ENCODE measurements around the gene GABARAP.

Gene GABARAP

GRCh38 chr17:7225711-7226331, 16.4 kb downstream of the GABARAP start:
- no peak for TF ChIP-seq CREB1 (IDR thresholded peaks at IDR 0.05; ENCODE audit: low read depth)
- no peak for TF ChIP-seq CEBPB (IDR thresholded peaks at IDR 0.05)
- TF ChIP-seq REST (IDR thresholded peaks at IDR 0.05; ENCODE audit: low read depth) = no peak
- TF ChIP-seq ZBTB7A (IDR thresholded peaks at IDR 0.05; ENCODE audit: low read depth) = no peak
- no peak for TF ChIP-seq YY1 (IDR thresholded peaks at IDR 0.05; ENCODE audit: low read depth)
- TF ChIP-seq USF1 (IDR thresholded peaks at IDR 0.05) = no peak
- TF ChIP-seq TCF12 (IDR thresholded peaks at IDR 0.05; ENCODE audit: low read depth) = no peak
- no peak for TF ChIP-seq RAD21 (IDR thresholded peaks at IDR 0.05; ENCODE audit: low read depth)
- no peak for TF ChIP-seq TAF1 (IDR thresholded peaks at IDR 0.05; ENCODE audit: low read depth)
- no peak for TF ChIP-seq NFIC (IDR thresholded peaks at IDR 0.05)
- TF ChIP-seq EP300 (IDR thresholded peaks at IDR 0.05; ENCODE audit: borderline replicate concordance) = no peak
- no peak for TF ChIP-seq MAX (IDR thresholded peaks at IDR 0.05)
- no peak for TF ChIP-seq TEAD4 (IDR thresholded peaks at IDR 0.05)
- TF ChIP-seq EGR1 (IDR thresholded peaks at IDR 0.05) = no peak
- no peak for TF ChIP-seq FOXM1 (IDR thresholded peaks at IDR 0.05; ENCODE audit: borderline replicate concordance, low read depth)

GRCh38 chr17:7224661-7225111, 17.6 kb downstream of the GABARAP start:
- no peak for TF ChIP-seq TCF12 (IDR thresholded peaks at IDR 0.05; ENCODE audit: low read depth)
- no peak for TF ChIP-seq FOXM1 (IDR thresholded peaks at IDR 0.05; ENCODE audit: borderline replicate concordance, low read depth)
- TF ChIP-seq NFIC (IDR thresholded peaks at IDR 0.05) = no peak
- no peak for TF ChIP-seq EGR1 (IDR thresholded peaks at IDR 0.05)
- no peak for TF ChIP-seq YY1 (IDR thresholded peaks at IDR 0.05; ENCODE audit: low read depth)
- TF ChIP-seq CEBPB (IDR thresholded peaks at IDR 0.05) = no peak
- TF ChIP-seq RAD21 (IDR thresholded peaks at IDR 0.05; ENCODE audit: low read depth) = no peak
- no peak for TF ChIP-seq MAX (IDR thresholded peaks at IDR 0.05)
- no peak for TF ChIP-seq TAF1 (IDR thresholded peaks at IDR 0.05; ENCODE audit: low read depth)
- TF ChIP-seq ZBTB7A (IDR thresholded peaks at IDR 0.05; ENCODE audit: low read depth) = no peak
- no peak for TF ChIP-seq USF1 (IDR thresholded peaks at IDR 0.05)

- TF ChIP-seq TAF1 (IDR thresholded peaks at IDR 0.05; ENCODE audit: low read depth) = no peak
- TF ChIP-seq USF1 (IDR thresholded peaks at IDR 0.05) = no peak
- TF ChIP-seq NFIC (IDR thresholded peaks at IDR 0.05) = no peak
- TF ChIP-seq MAX (IDR thresholded peaks at IDR 0.05) = no peak
- no peak for TF ChIP-seq CREB1 (IDR thresholded peaks at IDR 0.05; ENCODE audit: low read depth)
- TF ChIP-seq YY1 (IDR thresholded peaks at IDR 0.05; ENCODE audit: low read depth) = no peak
- no peak for TF ChIP-seq EP300 (IDR thresholded peaks at IDR 0.05; ENCODE audit: borderline replicate concordance)
Observed at GRCh38 chr17:7224110-7224509, 18.1 kb downstream of the GABARAP start.

- TF ChIP-seq CEBPB (IDR thresholded peaks at IDR 0.05) = no peak
- no peak for TF ChIP-seq YY1 (IDR thresholded peaks at IDR 0.05; ENCODE audit: low read depth)
- TF ChIP-seq USF1 (IDR thresholded peaks at IDR 0.05) = no peak
Observed at GRCh38 chr17:7223375-7223774, 18.9 kb downstream of the GABARAP start.

- TF ChIP-seq USF1 (IDR thresholded peaks at IDR 0.05) (no peak), MAX (IDR thresholded peaks at IDR 0.05) (no peak), CREB1 (IDR thresholded peaks at IDR 0.05; ENCODE audit: low read depth) (no peak), REST (IDR thresholded peaks at IDR 0.05; ENCODE audit: low read depth) (no peak), FOXM1 (IDR thresholded peaks at IDR 0.05; ENCODE audit: borderline replicate concordance, low read depth) (no peak), TCF12 (IDR thresholded peaks at IDR 0.05; ENCODE audit: low read depth) (no peak), TAF1 (IDR thresholded peaks at IDR 0.05; ENCODE audit: low read depth) (no peak), YY1 (IDR thresholded peaks at IDR 0.05; ENCODE audit: low read depth) (no peak)
Observed at GRCh38 chr17:7222972-7223292, 19.3 kb downstream of the GABARAP start.

Measured in Ishikawa (cell line).